T-helper 1 cell treated with Interleukin-12 subunit alpha and Interleukin-12 subunit beta and Interleukin-4 antibody, amounts not matched to agents 30 μg/mL and 1 μg/mL, for 36 hours (primary cell): ENCODE measurements around the gene KLHL21.
"Not testable (repeated sequence)": the region's sequence is repeated elsewhere in the genome, so short reads cannot be mapped to it uniquely, and the experiment has no call there.

ENCODE experiments used
- H3K27ac Mint-ChIP-seq: one replicate; pipeline ENCODE4 v1.8.0; 2021; ENCODE audit warnings: mild to moderate bottlenecking, mixed read lengths
- H3K27me3 Mint-ChIP-seq: one replicate; pipeline ENCODE4 v1.8.0; 2021; ENCODE audit warnings: low read depth, mixed read lengths
- H3K36me3 Mint-ChIP-seq: one replicate; pipeline ENCODE4 v1.8.0; 2021; ENCODE audit warnings: low read depth, mixed read lengths
- H3K4me1 Mint-ChIP-seq: one replicate; pipeline ENCODE4 v1.8.0; 2021; ENCODE audit warnings: low read depth, mixed read lengths
- H3K4me3 Mint-ChIP-seq: one replicate; pipeline ENCODE4 v1.8.0; 2021; ENCODE audit warnings: mild to moderate bottlenecking, moderate library complexity, mixed read lengths
- H3K9me3 Mint-ChIP-seq: one replicate; pipeline ENCODE4 v1.8.0; 2021; ENCODE audit warnings: mixed read lengths

KLHL21 gene, protein sequence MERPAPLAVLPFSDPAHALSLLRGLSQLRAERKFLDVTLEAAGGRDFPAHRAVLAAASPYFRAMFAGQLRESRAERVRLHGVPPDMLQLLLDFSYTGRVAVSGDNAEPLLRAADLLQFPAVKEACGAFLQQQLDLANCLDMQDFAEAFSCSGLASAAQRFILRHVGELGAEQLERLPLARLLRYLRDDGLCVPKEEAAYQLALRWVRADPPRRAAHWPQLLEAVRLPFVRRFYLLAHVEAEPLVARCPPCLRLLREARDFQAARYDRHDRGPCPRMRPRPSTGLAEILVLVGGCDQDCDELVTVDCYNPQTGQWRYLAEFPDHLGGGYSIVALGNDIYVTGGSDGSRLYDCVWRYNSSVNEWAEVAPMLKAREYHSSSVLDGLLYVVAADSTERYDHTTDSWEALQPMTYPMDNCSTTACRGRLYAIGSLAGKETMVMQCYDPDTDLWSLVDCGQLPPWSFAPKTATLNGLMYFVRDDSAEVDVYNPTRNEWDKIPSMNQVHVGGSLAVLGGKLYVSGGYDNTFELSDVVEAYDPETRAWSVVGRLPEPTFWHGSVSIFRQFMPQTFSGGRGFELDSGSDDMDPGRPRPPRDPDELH

DNA sequence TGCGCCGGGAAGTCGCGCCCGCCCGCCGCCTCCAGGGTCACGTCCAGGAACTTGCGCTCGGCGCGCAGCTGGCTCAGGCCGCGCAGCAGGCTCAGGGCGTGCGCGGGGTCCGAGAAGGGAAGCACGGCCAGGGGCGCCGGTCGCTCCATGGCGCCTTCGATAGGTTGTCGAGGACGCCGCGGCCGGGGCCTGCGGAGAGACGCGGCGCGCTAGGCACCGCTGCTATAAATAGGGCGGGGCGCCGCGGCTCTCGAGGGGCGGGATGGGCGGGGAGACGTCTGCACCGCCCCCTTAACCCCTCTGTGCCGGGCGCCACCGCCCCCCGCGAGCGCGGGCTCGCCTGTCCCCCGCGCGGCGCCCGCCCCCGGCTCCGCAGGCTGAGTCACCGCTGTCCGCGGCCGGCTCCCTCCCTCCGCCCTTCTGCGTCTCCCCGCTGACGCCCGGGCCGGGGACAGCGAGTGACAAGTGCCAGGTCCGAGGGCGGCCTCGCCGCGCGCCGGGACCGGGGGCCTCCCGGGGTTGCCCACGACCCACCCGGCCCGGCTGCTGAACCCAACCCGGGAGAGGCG is at the start of gene KLHL21:
KLHL21 (minus strand) TSS at position 201 of the 569 bp plus-strand sequence; CDS start at position 149, 52 bp downstream.
- Mint-ChIP-seq H3K27ac (peak within 1 kb of the TSS; percentile 99), H3K36me3 (peaks cover 10% of the 10 kb centered on the region), H3K4me3 (peak within 1 kb of the TSS; percentile 100), H3K4me1 (peaks cover 18% of the 10 kb centered on the region), H3K27me3 (peaks cover 3% of the 10 kb centered on the region), H3K9me3 (no peaks in the 10 kb centered on the region)

- no peaks in the 10 kb centered on the region for H3K27me3 Mint-ChIP-seq
- H3K9me3 Mint-ChIP-seq: no peaks in the 10 kb centered on the region
- no peaks in the 10 kb centered on the region for H3K4me1 Mint-ChIP-seq
- H3K4me3 Mint-ChIP-seq: no peak overlapping the region
- no peak overlapping the region for H3K27ac Mint-ChIP-seq
- peaks cover 4% of the 10 kb centered on the region for H3K36me3 Mint-ChIP-seq
Measured at GRCh38 chr1:6651909-6652308, 49.2 kb upstream of the KLHL21 start.

- Mint-ChIP-seq H3K36me3 (peaks cover 5% of the 10 kb centered on the region), H3K4me1 (no peaks in the 10 kb centered on the region), H3K9me3 (no peaks in the 10 kb centered on the region), H3K4me3 (no peak overlapping the region), H3K27me3 (no peaks in the 10 kb centered on the region), H3K27ac (no peak overlapping the region)
Measured at GRCh38 chr1:6648556-6648955, 45.9 kb upstream of the KLHL21 start.

- Mint-ChIP-seq H3K27ac (no peak overlapping the region), H3K9me3 (no peaks in the 10 kb centered on the region), H3K27me3 (no peaks in the 10 kb centered on the region), H3K36me3 (peaks cover 11% of the 10 kb centered on the region), H3K4me3 (no peak overlapping the region), H3K4me1 (no peaks in the 10 kb centered on the region)
Measured at GRCh38 chr1:6646499-6647148, 44.0 kb upstream of the KLHL21 start.

DNA sequence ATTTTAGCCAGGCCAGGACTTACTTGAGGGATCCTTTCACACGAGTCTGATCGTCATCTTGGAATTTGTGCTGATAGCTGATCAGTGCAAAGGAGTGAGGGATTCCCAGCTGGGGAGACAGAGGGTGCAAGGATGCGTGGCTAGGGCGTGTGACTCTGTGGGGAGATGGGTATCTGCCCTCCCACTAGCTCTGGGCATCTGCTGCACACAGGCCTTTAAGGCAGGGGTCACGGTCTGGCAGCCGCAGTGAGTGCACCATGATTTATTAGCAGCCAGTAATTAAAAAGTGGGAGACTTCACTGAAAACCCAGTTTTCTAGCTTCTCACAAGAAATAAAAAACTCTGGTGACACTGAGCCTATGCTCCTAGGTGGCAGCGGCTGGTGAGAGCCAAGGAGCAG is 42.3 kb upstream of the KLHL21 start:
- Mint-ChIP-seq H3K27ac (no peak overlapping the region), H3K4me3 (no peak overlapping the region), H3K27me3 (no peaks in the 10 kb centered on the region), H3K4me1 (no peaks in the 10 kb centered on the region), H3K9me3 (no peaks in the 10 kb centered on the region), H3K36me3 (peaks cover 12% of the 10 kb centered on the region)

- not testable (repeated sequence) for H3K27ac Mint-ChIP-seq, H3K4me3 Mint-ChIP-seq, H3K4me1 Mint-ChIP-seq, H3K9me3 Mint-ChIP-seq, H3K27me3 Mint-ChIP-seq
- H3K36me3 Mint-ChIP-seq: peaks cover 14% of the 10 kb centered on the region
Measured at GRCh38 chr1:6640867-6641266, 38.2 kb upstream of the KLHL21 start.

DNA sequence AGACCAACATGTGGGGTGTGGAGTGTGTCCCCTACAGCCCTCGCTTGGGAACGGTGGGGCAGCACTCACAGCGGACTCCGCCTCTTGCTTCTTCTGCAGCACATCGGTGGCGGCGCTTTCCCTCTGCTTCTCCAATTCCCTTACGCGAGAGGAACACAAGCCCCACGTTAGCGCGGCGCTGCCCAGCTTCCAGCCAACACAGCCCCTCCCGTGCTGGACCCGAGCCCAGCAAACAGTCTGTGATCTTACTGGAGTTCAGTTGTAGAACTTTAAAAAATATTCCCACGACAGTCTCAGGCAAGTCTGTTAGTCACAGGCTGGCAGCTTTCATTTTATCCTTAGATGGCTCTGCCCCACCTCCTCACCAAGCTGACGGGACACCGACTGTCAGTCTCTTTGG is 35.6 kb upstream of the KLHL21 start:
- Mint-ChIP-seq H3K4me3 (no peak overlapping the region), H3K9me3 (no peaks in the 10 kb centered on the region), H3K36me3 (peaks cover 18% of the 10 kb centered on the region), H3K27ac (no peak overlapping the region), H3K27me3 (no peaks in the 10 kb centered on the region), H3K4me1 (no peaks in the 10 kb centered on the region)

- Mint-ChIP-seq H3K4me3 (no peak overlapping the region), H3K9me3 (no peaks in the 10 kb centered on the region), H3K27ac (no peak overlapping the region), H3K4me1 (no peaks in the 10 kb centered on the region), H3K27me3 (no peaks in the 10 kb centered on the region), H3K36me3 (peaks cover 20% of the 10 kb centered on the region)
Measured at GRCh38 chr1:6637770-6638169, 35.1 kb upstream of the KLHL21 start.

- not testable (repeated sequence) for H3K27ac Mint-ChIP-seq, H3K4me1 Mint-ChIP-seq, H3K9me3 Mint-ChIP-seq, H3K27me3 Mint-ChIP-seq, H3K4me3 Mint-ChIP-seq
- peaks cover 15% of the 10 kb centered on the region for H3K36me3 Mint-ChIP-seq
Measured at GRCh38 chr1:6636778-6637177, 34.1 kb upstream of the KLHL21 start.

- Mint-ChIP-seq H3K9me3 (no peaks in the 10 kb centered on the region), H3K27ac (no peak overlapping the region), H3K4me3 (no peak overlapping the region)
Measured at GRCh38 chr1:6635910-6636760, 33.5 kb upstream of the KLHL21 start.

GRCh38 chr1:6635161-6635909 is 32.7 kb upstream of the KLHL21 start:
- Mint-ChIP-seq H3K4me1 (no peaks in the 10 kb centered on the region), H3K9me3 (no peaks in the 10 kb centered on the region), H3K4me3 (no peak overlapping the region), H3K27ac (no peak overlapping the region), H3K27me3 (no peaks in the 10 kb centered on the region), H3K36me3 (peaks cover 12% of the 10 kb centered on the region)

More at GRCh38 chr1:6635910-6636760, 33.5 kb upstream of the KLHL21 start:
- H3K27me3 Mint-ChIP-seq: no peaks in the 10 kb centered on the region
- H3K36me3 Mint-ChIP-seq: peaks cover 12% of the 10 kb centered on the region
- no peaks in the 10 kb centered on the region for H3K4me1 Mint-ChIP-seq

DNA sequence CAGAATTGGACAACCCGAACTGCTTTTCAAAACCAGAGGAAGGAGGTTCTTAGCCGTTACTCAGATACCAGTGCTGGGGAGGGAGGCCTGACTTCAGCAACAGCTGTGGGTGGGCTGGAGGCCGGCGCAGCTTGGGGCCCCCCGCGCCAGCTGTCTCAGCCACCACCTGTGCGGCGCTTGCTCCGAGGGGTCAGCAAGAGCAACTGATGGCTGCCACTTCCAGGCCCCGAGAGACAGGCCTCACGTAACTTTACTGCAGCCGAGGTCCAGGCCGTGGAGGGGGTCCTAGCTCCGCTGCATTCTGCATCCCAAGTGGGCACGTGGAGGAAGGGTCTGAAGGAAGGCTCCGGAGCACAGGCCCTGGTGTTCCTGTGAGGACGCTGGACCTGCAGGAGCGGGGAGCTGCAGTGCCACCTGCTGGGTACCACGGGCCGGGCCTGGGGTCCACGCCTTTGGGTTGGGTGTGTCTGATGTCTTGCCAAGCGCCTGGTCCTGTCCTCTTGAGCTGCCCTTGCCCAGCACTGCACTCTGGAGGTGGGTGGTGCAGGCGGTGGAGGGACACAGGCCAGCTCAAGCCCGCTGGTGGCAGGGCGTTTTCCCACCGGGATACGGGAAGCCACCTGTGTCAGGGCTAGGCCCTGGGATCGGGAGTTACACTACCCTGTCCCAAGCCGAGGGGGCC is 31.8 kb upstream of the KLHL21 start:
- Mint-ChIP-seq H3K4me3 (no peak overlapping the region), H3K9me3 (no peaks in the 10 kb centered on the region), H3K27ac (no peak overlapping the region), H3K36me3 (peaks cover 18% of the 10 kb centered on the region), H3K4me1 (no peaks in the 10 kb centered on the region), H3K27me3 (no peaks in the 10 kb centered on the region)
